Lower lobe of right lung (tissue), 2 donors: ENCODE measurements around the gene CHD9. TPM values are rescaled to one million over a fixed set of nuclear protein-coding genes. Genes with fewer than 3 reads are reported as not detected.

Experiments
- ATAC-seq, 2 donors: fragments of 200-7000 bp; cut with Tn5 transposase; one replicate each; pipeline ENCODE4 v1.9.1; 2020 to 2022; ENCODE audit warnings: mild to moderate bottlenecking in 2 of 2, moderate library complexity in 2 of 2
- DNase-seq: peaks from one replicate; pipeline ENCODE4 v3.0.0-alpha.2; 2020
- H3K27ac ChIP-seq: fragments of 200-600 bp; one replicate; pipeline ENCODE4 v1.8.0; 2022
- H3K27me3 ChIP-seq: fragments of 200-600 bp; one replicate; pipeline ENCODE4 v1.8.0; 2022; ENCODE audit warnings: low read depth
- H3K36me3 ChIP-seq: fragments of 200-600 bp; one replicate; pipeline ENCODE4 v1.8.0; 2022; ENCODE audit warnings: mild to moderate bottlenecking
- H3K4me1 ChIP-seq: fragments of 200-600 bp; one replicate; pipeline ENCODE4 v1.8.0; 2022
- H3K4me3 ChIP-seq: fragments of 200-600 bp; one replicate; pipeline ENCODE4 v1.8.0; 2022; ENCODE audit warnings: mild to moderate bottlenecking
- H3K9me3 ChIP-seq: fragments of 200-600 bp; one replicate; pipeline ENCODE4 v1.8.0; 2022
- CTCF ChIP-seq: fragments of 200-600 bp; IDR thresholded peaks from one replicate; pipeline ENCODE4 v1.8.0; 2022; ENCODE audit warnings: antibody characterized with exemption, mild to moderate bottlenecking
- intact Hi-C: fragments of 100-400 bp; cut with DNase I; formaldehyde crosslinking; loops from one replicate; pipeline ENCODE4 v1.11.0; 2022
- total RNA-seq: library from RNA; stranded (reverse); fragmentation: NEBNext Ultra II Directional; extraction: Animal tissue kit (Norgen Biotek cat#: 25700); gene quantifications from one replicate; pipeline ENCODE4 v1.2.1, GENCODE V29; 2021
- donor health status: DM: no; HTN: yes; CAD: no; lungs with severe emphysema.

Gene CHD9
- total RNA-seq, 1 donor from 2014 or later: 73.1 TPM

GRCh38 chr16:53147500-53148065, 92.8 kb downstream of the CHD9 start:
- Histone ChIP-seq H3K4me3 (no peak overlapping the region), H3K27ac (no peak overlapping the region), H3K36me3 (no peaks in the 10 kb centered on the region), H3K9me3 (peaks cover 11% of the 10 kb centered on the region), H3K4me1 (peaks cover 7% of the 10 kb centered on the region), H3K27me3 (no peaks in the 10 kb centered on the region)
- ATAC-seq (no peak), DNase-seq (no peak)
- intact Hi-C loops: no loop called here
- TF ChIP-seq CTCF: no peak

- no peak for TF ChIP-seq CTCF
- no peaks in the 10 kb centered on the region for H3K27me3 ChIP-seq
- H3K9me3 ChIP-seq: peaks cover 11% of the 10 kb centered on the region
- intact Hi-C loops: no loop called here
- no peak overlapping the region for H3K4me3 ChIP-seq
- no peak overlapping the region for H3K27ac ChIP-seq
- DNase-seq (no peak), ATAC-seq (no peak)
- H3K36me3 ChIP-seq: peaks cover 3% of the 10 kb centered on the region
- H3K4me1 ChIP-seq: peaks cover 7% of the 10 kb centered on the region
Measured at GRCh38 chr16:53150769-53151168, 96.0 kb downstream of the CHD9 start.

- no peak for DNase-seq
- Histone ChIP-seq H3K4me3 (no peak overlapping the region), H3K27ac (no peak overlapping the region), H3K4me1 (peaks cover 7% of the 10 kb centered on the region), H3K9me3 (peaks cover 11% of the 10 kb centered on the region), H3K27me3 (no peaks in the 10 kb centered on the region), H3K36me3 (peaks cover 19% of the 10 kb centered on the region)
- TF ChIP-seq CTCF: no peak
- intact Hi-C loops: no loop called here
- peak in 1 of 2 donors; percentile 15 for ATAC-seq
Measured at GRCh38 chr16:53152329-53152728, 97.5 kb downstream of the CHD9 start.

- Histone ChIP-seq H3K9me3 (peaks cover 11% of the 10 kb centered on the region), H3K4me3 (no peak overlapping the region), H3K27ac (no peak overlapping the region), H3K27me3 (no peaks in the 10 kb centered on the region), H3K4me1 (peaks cover 7% of the 10 kb centered on the region), H3K36me3 (peaks cover 27% of the 10 kb centered on the region)
- TF ChIP-seq CTCF: no peak
- ATAC-seq: no peak
- intact Hi-C loops: no loop called here
- DNase-seq: no peak
Measured at GRCh38 chr16:53153130-53153529, 98.3 kb downstream of the CHD9 start.

- Histone ChIP-seq H3K27me3 (no peaks in the 10 kb centered on the region), H3K4me3 (no peak overlapping the region), H3K36me3 (peaks cover 39% of the 10 kb centered on the region), H3K4me1 (peaks cover 7% of the 10 kb centered on the region), H3K9me3 (peaks cover 11% of the 10 kb centered on the region), H3K27ac (no peak overlapping the region)
- ATAC-seq: no peak
- DNase-seq: no peak
- TF ChIP-seq CTCF: no peak
- intact Hi-C loops: no loop called here
Measured at GRCh38 chr16:53154513-53154912, 99.7 kb downstream of the CHD9 start.
